VCaP (cell line): ENCODE results near the gene TCF19.

Experiments
- H3K27ac ChIP-seq: fragments of 450-650 bp; 2 replicates; pipeline ENCODE4 v1.5.1; 2017
- CTCF ChIP-seq: fragments of 450-650 bp; conservative IDR thresholded peaks from 2 replicates; pipeline ENCODE4 v1.5.1; 2017; ENCODE audit warnings: mild to moderate bottlenecking, moderate library complexity

Gene TCF19

GRCh38 chr6:31114970-31115849, 43.2 kb upstream of the TCF19 start:
- no peak overlapping the region for H3K27ac ChIP-seq

GRCh38 chr6:31115941-31116560, 42.3 kb upstream of the TCF19 start:
- no peak overlapping the region for H3K27ac ChIP-seq
- no peak for TF ChIP-seq CTCF

More at GRCh38 chr6:31114970-31115849, 43.2 kb upstream of the TCF19 start:
- TF ChIP-seq CTCF, result no peak

GRCh38 chr6:31116661-31117385, 41.6 kb upstream of the TCF19 start:
- H3K27ac ChIP-seq, result no peak overlapping the region
- no peak for TF ChIP-seq CTCF

- H3K27ac ChIP-seq, result no peak overlapping the region
- no peak for TF ChIP-seq CTCF
These were observed 40.2 kb upstream of the TCF19 start for GRCh38 chr6:31118178-31118577.

- no peak within 1 kb of the TSS for H3K27ac ChIP-seq
- no peak for TF ChIP-seq CTCF
These were observed 38.1 kb upstream of the TCF19 start, which contains the start of gene CDSN for GRCh38 chr6:31120151-31120915. Gene CDSN, minus strand, starts transcription at chr6:31120446. Its CDS starts 27 bp downstream, at chr6:31120419.

GRCh38 chr6:31121131-31121790, 37.1 kb upstream of the TCF19 start:
- TF ChIP-seq CTCF, result no peak
- no peak overlapping the region; the same call in 1 of the 2 replicates for H3K27ac ChIP-seq
